Muscle of back (tissue), 11 donors: ENCODE measurements around the gene DPT. TPM values are rescaled to one million over a fixed set of nuclear protein-coding genes. Genes with fewer than 3 reads are reported as not detected.
A peak's percentile ranks its signal among the peaks of the same experiment; 100 is the strongest.

Experiments
- DNase-seq, 3 donors: peaks; one replicate each; pipeline versions ENCODE4 v3.0.0 to v3.0.0-alpha.2; 2013
- polyA plus RNA-seq, 10 donors: library from polyadenylated mRNA; unstranded; fragments of 120-200 nt; gene quantifications; one replicate each; pipeline ENCODE4 v1.2.1, GENCODE V29; 2013; ENCODE audit not compliant: insufficient read length in 10 of 10

DPT gene
- polyA plus RNA-seq, 10 donors: 67.1 to 135 (median 88.5) TPM

- no peak for DNase-seq
Observed at GRCh38 chr1:168742386-168742785, 13.4 kb upstream of the DPT start.

GRCh38 chr1:168739908-168740307, 10.9 kb upstream of the DPT start:
- no peak for DNase-seq

GRCh38 chr1:168736520-168736919, 7.5 kb upstream of the DPT start:
- no peak for DNase-seq

GRCh38 chr1:168735974-168736373, 7.0 kb upstream of the DPT start:
- no peak for DNase-seq

GRCh38 chr1:168734946-168735345, 5.9 kb upstream of the DPT start:
- no peak for DNase-seq

GRCh38 chr1:168734271-168734670, 5.3 kb upstream of the DPT start:
- DNase-seq: no peak

- no peak for DNase-seq
Observed at GRCh38 chr1:168733241-168733640, 4.2 kb upstream of the DPT start.

GRCh38 chr1:168732736-168733135, 3.7 kb upstream of the DPT start:
- no peak for DNase-seq

GRCh38 chr1:168731244-168731953, 2.4 kb upstream of the DPT start:
- no peak for DNase-seq

GRCh38 chr1:168729405-168729802, 398 bp upstream of the DPT start:
- DNase-seq: no peak

GRCh38 chr1:168726719-168727118, 2.3 kb downstream of the DPT start:
- DNase-seq: peak in 1 of 3 donors; percentile 19

GRCh38 chr1:168726281-168726680, 2.7 kb downstream of the DPT start:
- peak in 2 of 3 donors; percentile 34 to 66 for DNase-seq

GRCh38 chr1:168725831-168726230, 3.2 kb downstream of the DPT start:
- DNase-seq: peak in 1 of 3 donors; percentile 70

GRCh38 chr1:168725060-168725459, 3.9 kb downstream of the DPT start:
- no peak for DNase-seq

- no peak for DNase-seq
Observed at GRCh38 chr1:168723000-168723399, 6.0 kb downstream of the DPT start.

- no peak for DNase-seq
Observed at GRCh38 chr1:168720839-168721238, 8.2 kb downstream of the DPT start.

GRCh38 chr1:168719306-168720111, 9.5 kb downstream of the DPT start:
- no peak for DNase-seq

- no peak for DNase-seq
Observed at GRCh38 chr1:168717906-168718891, 10.8 kb downstream of the DPT start.

- DNase-seq: no peak
Observed at GRCh38 chr1:168714012-168714411, 15.0 kb downstream of the DPT start.

- DNase-seq: peak; percentile 76 to 90 (median 87)
Observed at GRCh38 chr1:168709405-168710363, 19.3 kb downstream of the DPT start.
